ENCODE measurements around the gene EYS. TPM values are rescaled to one million over a fixed set of nuclear protein-coding genes. Genes with fewer than 3 reads are reported as not detected.

Gene EYS
- total and polyA plus RNA-seq, 9 of the 15 experiments (the other 6 are each of a cell fraction or from before 2014, with no cell fraction given) = 0.03 to 0.36 (median 0.10) TPM; not detected in 2

- no peak for TF ChIP-seq ZKSCAN1 (IDR thresholded peaks at IDR 0.05; ENCODE audit: low read depth, low read length)
- no peak for TF ChIP-seq ZBTB26 (CRISPR knock-in tag; IDR thresholded peaks at IDR 0.05)
- peak; percentile 55; the same call in 1 of the 2 replicates for TF ChIP-seq SMARCE1 (IDR thresholded peaks at IDR 0.05)
- TF ChIP-seq KLF6 (CRISPR knock-in tag; IDR thresholded peaks at IDR 0.05; ENCODE audit: borderline replicate concordance) = no peak
- no peak for TF ChIP-seq ZNF174 (CRISPR knock-in tag; IDR thresholded peaks at IDR 0.05)
- no peak for TF ChIP-seq ZNF175 (CRISPR knock-in tag; IDR thresholded peaks at IDR 0.05; ENCODE audit: low read depth)
- no peak for TF ChIP-seq ZNF324 (CRISPR knock-in tag; IDR thresholded peaks at IDR 0.05)
- TF ChIP-seq FOXA3 (CRISPR knock-in tag; conservative IDR thresholded peaks at IDR 0.05 in 1 of 2, IDR thresholded peaks at IDR 0.05 in 1 of 2) = no peak
- TF ChIP-seq CHAMP1 (IDR thresholded peaks at IDR 0.05) = 0 out of 2 replicates have a peak, but pooled peaks have one; percentile 17
- TF ChIP-seq ZNF311 (CRISPR knock-in tag; IDR thresholded peaks at IDR 0.05) = no peak
- TF ChIP-seq ZNF589 (CRISPR knock-in tag; IDR thresholded peaks at IDR 0.05; ENCODE audit: low read depth) = no peak
- TF ChIP-seq SMARCA4 (IDR thresholded peaks at IDR 0.05) = peak; percentile 68
- TF ChIP-seq ZNF121 (CRISPR knock-in tag; conservative IDR thresholded peaks at IDR 0.05) = no peak
- no peak for TF ChIP-seq PRPF4 (IDR thresholded peaks at IDR 0.05; ENCODE audit: insufficient read depth, low read depth, low read length, poor library complexity, severe bottlenecking)
- no peak for TF ChIP-seq HNRNPK (IDR thresholded peaks at IDR 0.05; ENCODE audit: low read depth, low read length, poor library complexity, severe bottlenecking)
- TF ChIP-seq ZBTB2 (IDR thresholded peaks at IDR 0.05) = no peak
- TF ChIP-seq ZNF57 (CRISPR knock-in tag; IDR thresholded peaks at IDR 0.05) = no peak
- no peak for TF ChIP-seq CTCF (IDR thresholded peaks at IDR 0.05 in 2 of 3, conservative IDR thresholded peaks at IDR 0.05 in 1 of 3; ENCODE audit: insufficient read depth in 2 of 3, low read depth in 1 of 3, low read length in 3 of 3)
- no peak for TF ChIP-seq HOMEZ (CRISPR knock-in tag; IDR thresholded peaks at IDR 0.05)
- TF ChIP-seq DMBX1 (CRISPR knock-in tag; IDR thresholded peaks at IDR 0.05; ENCODE audit: borderline replicate concordance) = no peak
These were observed 245.9 kb downstream of the EYS start (continued) for GRCh38 chr6:65461121-65461520.
